SK-N-MC (cell line): Measurements from ENCODE around the gene PNPLA3.

Source experiments
- EZH2 ChIP-seq: fragments of 200-600 bp; sonication (generic); IDR thresholded peaks from one replicate; pipeline ENCODE4 v1.6.1; 2017; ENCODE audit warnings: antibody characterized with exemption
- POLR2AphosphoS5 ChIP-seq: IDR thresholded peaks from 2 replicates; pipeline ENCODE4 v1.6.1; 2012; ENCODE audit warnings: mild to moderate bottlenecking, low read depth, low read length, borderline replicate concordance

- TF ChIP-seq POLR2AphosphoS5 (no peak), EZH2 (no peak)
These were observed 40.8 kb downstream of the PNPLA3 start for GRCh38 chr22:43964314-43964857.
